ENCODE results near the gene PSMC6. TPM values are rescaled to one million over a fixed set of nuclear protein-coding genes. Genes with fewer than 3 reads are reported as not detected.

Gene PSMC6
- total RNA-seq, 6 donors from 2014 or later = 36.1 to 95.1 (median 57.2) TPM

- H3K4me1 ChIP-seq = peaks cover 9 to 25% (median 17%) of the 10 kb centered on the region in 4 donors
- H3K27me3 ChIP-seq = no peaks in the 10 kb centered on the region
- no peak overlapping the region for H3K4me3 ChIP-seq
- no peak for DNase-seq
- WGBS, 2 donors = 69 to 76% methylated on average over 3 of the region's 3 CpGs
- ATAC-seq (ENCODE audit: low FRiP score in 2 of 2) = no peak
- no peak for TF ChIP-seq POLR2AphosphoS5 (IDR thresholded peaks at IDR 0.05)
- TF ChIP-seq CTCF (IDR thresholded peaks at IDR 0.05) = no peak
- TF ChIP-seq EP300 (IDR thresholded peaks at IDR 0.05) = no peak
- TF ChIP-seq POLR2A (IDR thresholded peaks at IDR 0.05) = no peak
- peak overlapping the region; percentile 52 to 79 (median 64) for H3K27ac ChIP-seq
- no peaks in the 10 kb centered on the region for H3K9me3 ChIP-seq
- no peaks in the 10 kb centered on the region for H3K36me3 ChIP-seq
These were observed 5.8 kb upstream of the PSMC6 start for GRCh38 chr14:52701223-52701622.

DNA sequence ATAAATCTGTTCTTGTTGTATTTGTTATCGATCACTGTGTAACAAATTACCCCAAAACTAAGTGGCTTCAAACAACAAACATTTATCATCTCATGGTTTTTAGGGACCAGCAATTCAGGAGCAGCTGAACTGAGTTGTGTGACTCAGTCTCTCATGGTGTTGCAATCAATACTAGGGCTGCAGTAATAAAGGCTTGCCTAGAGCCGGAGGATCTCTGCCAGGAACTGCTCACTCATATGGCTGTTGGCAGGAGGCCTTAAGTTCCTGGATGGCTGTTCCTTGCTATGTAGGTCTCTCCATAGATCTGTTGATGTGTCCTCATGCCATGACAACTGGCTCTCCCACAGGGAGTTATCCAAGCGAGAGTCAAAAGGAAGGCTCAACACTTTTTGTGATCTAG lies 3.8 kb upstream of the PSMC6 start:
- TF ChIP-seq POLR2AphosphoS5 (IDR thresholded peaks at IDR 0.05) (peak; percentile 18 to 68), EP300 (IDR thresholded peaks at IDR 0.05) (peak in 1 of 4 donors; percentile 72), POLR2A (IDR thresholded peaks at IDR 0.05) (no peak), CTCF (IDR thresholded peaks at IDR 0.05) (no peak)
- ATAC-seq (ENCODE audit: low FRiP score in 2 of 2) (peak; percentile 23 to 28), DNase-seq (peak in 1 of 2 donors; percentile 87)
- Histone ChIP-seq H3K9me3 (no peaks in the 10 kb centered on the region), H3K27me3 (no peaks in the 10 kb centered on the region), H3K4me3 (no peak overlapping the region), H3K4me1 (peaks cover 17 to 34% (median 22%) of the 10 kb centered on the region in 4 donors), H3K27ac (peak overlapping the region in 2 of 4 donors; percentile 40), H3K36me3 (no peaks in the 10 kb centered on the region)
- 61 to 62% methylated on average over 3 of the region's 3 CpGs for WGBS, 2 donors

DNA sequence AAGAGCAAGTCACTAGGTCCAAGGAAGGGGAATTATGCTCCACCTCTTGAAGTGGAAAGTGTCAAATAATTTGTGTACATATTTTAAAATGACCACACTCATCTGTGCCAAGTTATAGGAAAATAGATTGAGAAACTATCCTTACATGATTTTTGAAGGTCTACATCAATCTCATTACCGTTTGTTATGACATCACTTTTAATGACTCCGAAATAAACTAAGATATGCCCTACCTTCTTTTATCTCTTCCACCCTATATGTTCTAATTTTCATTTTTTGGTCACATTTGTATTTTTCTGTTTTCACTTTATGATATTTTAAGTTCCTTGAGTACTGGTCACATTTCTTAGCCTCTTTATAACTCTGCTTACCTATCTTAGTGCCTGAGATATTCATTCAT lies 3.3 kb upstream of the PSMC6 start:
- Histone ChIP-seq H3K4me3 (no peak overlapping the region), H3K36me3 (peaks cover 0 to 3% (median under 1%) of the 10 kb centered on the region in 4 donors), H3K27ac (peak overlapping the region in 2 of 4 donors; percentile 40), H3K4me1 (peaks cover 21 to 39% (median 26%) of the 10 kb centered on the region in 4 donors), H3K27me3 (no peaks in the 10 kb centered on the region), H3K9me3 (no peaks in the 10 kb centered on the region)
- ATAC-seq (ENCODE audit: low FRiP score in 2 of 2) (no peak), DNase-seq (no peak)
- TF ChIP-seq POLR2A (IDR thresholded peaks at IDR 0.05) (no peak), EP300 (IDR thresholded peaks at IDR 0.05) (no peak), POLR2AphosphoS5 (IDR thresholded peaks at IDR 0.05) (no peak), CTCF (IDR thresholded peaks at IDR 0.05) (no peak)
- WGBS, 2 donors = 79 to 86% methylated on average over 2 of the region's 2 CpGs

DNA sequence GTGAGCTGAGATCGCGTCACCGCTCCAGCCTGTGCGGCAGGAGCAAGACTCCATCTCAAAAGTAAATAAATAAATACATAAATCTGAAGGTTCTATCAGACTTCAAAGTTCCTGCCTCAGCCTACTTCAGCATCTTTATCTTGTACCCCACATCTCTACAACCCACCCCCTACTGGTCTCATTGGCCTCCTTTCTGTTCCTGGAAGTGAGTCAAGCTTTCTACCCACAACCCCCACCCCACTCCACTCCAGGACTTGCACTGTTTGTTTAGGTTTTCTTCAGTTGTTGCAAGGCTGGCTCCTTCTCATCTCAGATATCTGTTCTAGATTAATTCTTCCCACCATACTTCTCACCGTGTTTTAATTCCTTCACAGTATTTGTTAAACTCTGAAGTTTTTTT lies 714 bp upstream of the PSMC6 start:
- no peak for TF ChIP-seq EP300 (IDR thresholded peaks at IDR 0.05)
- no peak for TF ChIP-seq CTCF (IDR thresholded peaks at IDR 0.05)
- no peak for TF ChIP-seq POLR2AphosphoS5 (IDR thresholded peaks at IDR 0.05)
- TF ChIP-seq POLR2A (IDR thresholded peaks at IDR 0.05) = no peak
- peak in 1 of 2 donors; percentile 44 for ATAC-seq (ENCODE audit: low FRiP score in 2 of 2)
- H3K27me3 ChIP-seq = no peaks in the 10 kb centered on the region
- H3K36me3 ChIP-seq = peaks cover 9 to 29% (median 17%) of the 10 kb centered on the region in 4 donors
- peaks cover 26 to 30% (median 30%) of the 10 kb centered on the region in 4 donors for H3K4me1 ChIP-seq
- no peaks in the 10 kb centered on the region for H3K9me3 ChIP-seq
- peak overlapping the region in 3 of 4 donors; percentile 60 to 90 (median 66) for H3K4me3 ChIP-seq
- DNase-seq = peak in 1 of 2 donors; percentile 41
- H3K27ac ChIP-seq = peak overlapping the region; percentile 90 to 95 (median 92)
- WGBS, 2 donors = 81 to 87% methylated on average over 5 of the region's 5 CpGs

- no peaks in the 10 kb centered on the region for H3K9me3 ChIP-seq
- no peak for ATAC-seq (ENCODE audit: low FRiP score in 2 of 2)
- WGBS, 2 donors = 31 to 53% methylated on average over 1 of the region's 1 CpG
These were observed 4.7 kb downstream of the PSMC6 start for GRCh38 chr14:52711666-52712065.

More at GRCh38 chr14:52711666-52712065, 4.7 kb downstream of the PSMC6 start:
- Histone ChIP-seq H3K27me3 (no peaks in the 10 kb centered on the region), H3K36me3 (peaks cover 11 to 83% (median 56%) of the 10 kb centered on the region in 4 donors), H3K4me1 (peaks cover 12 to 23% (median 16%) of the 10 kb centered on the region in 4 donors), H3K4me3 (no peak overlapping the region), H3K27ac (no peak overlapping the region)
- TF ChIP-seq POLR2A (IDR thresholded peaks at IDR 0.05) = no peak
- TF ChIP-seq EP300 (IDR thresholded peaks at IDR 0.05) = no peak
- no peak for TF ChIP-seq CTCF (IDR thresholded peaks at IDR 0.05)
- TF ChIP-seq POLR2AphosphoS5 (IDR thresholded peaks at IDR 0.05) = no peak
- no peak for DNase-seq
